HTERT RPE-1 (cell line): ENCODE results near the gene NLRP3.

ENCODE experiments used
- in situ Hi-C: fragments of 300-500 bp; cut with MboI; formaldehyde crosslinking; loops from 4 replicates; pipeline ENCODE4 v1.14.3; 2020; ENCODE audit warnings: low sequenced_read_pairs

NLRP3 gene

DNA sequence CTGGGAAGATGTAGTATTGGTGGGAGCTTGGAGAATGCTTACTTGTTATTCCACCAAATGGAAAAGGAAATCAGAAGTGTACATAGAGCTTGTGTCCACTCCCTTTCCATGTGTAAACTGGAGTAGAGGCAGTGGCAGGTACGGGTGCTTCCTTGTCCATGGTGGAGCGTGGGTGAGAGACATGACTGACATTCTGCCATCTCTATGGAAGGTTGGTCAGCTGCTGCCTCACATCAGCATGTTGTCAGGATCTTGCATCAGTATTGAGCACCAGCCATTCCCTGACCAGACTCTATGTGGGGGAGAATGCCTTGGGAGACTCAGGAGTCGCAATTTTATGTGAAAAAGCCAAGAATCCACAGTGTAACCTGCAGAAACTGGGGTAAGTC lies 19.8 kb downstream of the NLRP3 start:
- in situ Hi-C loops = no loop called here

DNA sequence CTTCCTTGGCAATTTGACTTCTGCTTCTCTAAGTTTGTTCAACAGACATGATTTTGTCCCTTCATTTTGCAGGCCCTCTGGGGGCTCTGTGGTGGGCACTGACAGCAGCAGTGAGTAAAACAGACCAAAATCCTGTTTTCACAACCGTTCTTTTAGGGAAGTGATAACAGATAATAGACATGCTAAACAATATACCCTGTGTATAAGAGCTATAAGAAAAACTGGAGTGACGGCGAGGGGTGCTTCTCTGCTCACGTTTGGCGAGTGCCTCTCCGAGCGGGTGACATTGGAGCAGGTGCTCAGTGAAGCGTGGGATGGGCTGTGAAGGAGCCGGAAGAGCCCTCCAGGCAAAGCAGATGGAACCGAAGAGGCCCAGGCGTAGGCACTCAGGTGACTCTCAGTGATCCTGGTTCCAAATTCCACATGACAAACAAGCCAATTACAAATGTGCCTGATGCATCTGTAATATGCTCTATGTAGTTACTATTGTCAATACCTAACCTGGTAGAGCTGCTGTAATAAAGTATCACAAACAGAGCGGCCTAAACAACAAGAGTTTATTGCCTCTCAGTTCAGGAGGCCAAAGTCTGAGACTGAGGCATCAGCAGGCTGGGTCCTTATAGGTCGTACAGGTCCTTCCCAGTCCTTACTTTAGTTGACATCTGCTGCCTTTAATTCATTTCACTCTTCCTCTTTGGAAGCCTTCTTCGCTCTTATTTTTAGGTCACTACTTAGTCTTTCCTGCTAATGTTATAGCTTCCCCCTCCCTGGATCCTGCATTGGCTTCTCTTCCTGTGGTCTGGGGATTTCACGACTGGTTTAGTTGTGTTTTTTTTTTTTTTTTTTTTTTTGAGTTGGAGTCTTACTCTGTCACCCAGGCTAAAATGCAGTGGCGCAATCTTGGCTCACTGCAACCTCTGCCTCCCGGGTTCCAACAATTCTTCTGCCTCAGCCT lies 21.9 kb downstream of the NLRP3 start:
- in situ Hi-C loops = no loop called here

- in situ Hi-C loops = no loop called here
These were observed 24.1 kb downstream of the NLRP3 start for GRCh38 chr1:247440001-247440620.

GRCh38 chr1:247441606-247442005 lies 25.6 kb downstream of the NLRP3 start:
- in situ Hi-C loops = no loop called here

DNA sequence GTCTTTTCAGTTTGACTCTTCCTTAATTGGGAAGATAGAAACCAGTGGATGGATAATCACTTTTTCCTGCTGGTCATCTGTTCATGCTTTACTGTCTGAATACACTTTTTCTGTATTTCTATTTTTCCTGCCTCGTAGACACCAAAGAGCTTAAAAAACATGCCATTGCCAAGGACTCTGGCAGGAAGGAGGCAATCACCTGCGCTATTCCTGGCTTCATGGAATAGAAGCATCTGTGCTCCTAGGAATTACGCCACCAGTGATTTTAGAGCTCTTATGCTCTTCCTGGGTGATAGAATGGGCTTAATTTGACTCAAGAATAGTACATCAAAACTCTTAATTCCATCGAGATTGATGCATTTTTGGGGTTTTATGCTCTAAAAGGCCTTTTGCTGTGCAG lies 26.2 kb downstream of the NLRP3 start:
- in situ Hi-C loops = no loop called here

DNA sequence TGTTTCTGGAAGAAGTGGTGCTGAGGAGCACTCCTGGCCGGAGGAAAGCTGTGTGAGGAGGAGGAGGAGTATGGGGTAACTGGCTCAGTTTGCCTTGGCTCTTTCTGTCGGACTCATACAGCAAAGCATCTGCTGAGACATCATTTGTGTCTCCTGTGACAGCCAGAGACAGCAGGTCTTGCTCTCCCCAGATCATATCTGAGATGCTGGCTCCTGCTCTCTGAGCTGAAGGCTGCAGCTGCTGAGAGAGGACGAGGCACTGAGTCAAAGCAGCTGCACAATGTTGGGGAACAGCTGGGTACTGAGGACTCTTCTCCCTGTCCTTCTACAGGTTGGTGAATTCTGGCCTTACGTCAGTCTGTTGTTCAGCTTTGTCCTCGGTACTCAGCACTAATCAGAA lies 27.7 kb downstream of the NLRP3 start:
- in situ Hi-C loops = no loop called here

DNA sequence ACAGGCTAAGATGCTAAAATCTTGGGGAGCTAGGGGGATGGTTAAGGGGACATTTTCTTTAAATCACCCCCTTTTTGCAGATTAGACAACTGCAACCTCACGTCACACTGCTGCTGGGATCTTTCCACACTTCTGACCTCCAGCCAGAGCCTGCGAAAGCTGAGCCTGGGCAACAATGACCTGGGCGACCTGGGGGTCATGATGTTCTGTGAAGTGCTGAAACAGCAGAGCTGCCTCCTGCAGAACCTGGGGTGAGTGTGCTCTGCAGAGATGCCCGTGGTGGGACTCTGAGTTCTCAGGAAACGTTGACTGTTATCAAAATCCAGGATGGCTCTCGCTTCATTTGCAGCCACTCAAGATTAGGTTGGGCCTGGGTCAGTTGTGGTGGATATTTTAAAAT lies 28.6 kb downstream of the NLRP3 start:
- in situ Hi-C loops = no loop called here

- in situ Hi-C loops = no loop called here
These were observed 29.8 kb downstream of the NLRP3 start for GRCh38 chr1:247445526-247446356.

- in situ Hi-C loops = no loop called here
These were observed 31.4 kb downstream of the NLRP3 start for GRCh38 chr1:247447162-247447909.

DNA sequence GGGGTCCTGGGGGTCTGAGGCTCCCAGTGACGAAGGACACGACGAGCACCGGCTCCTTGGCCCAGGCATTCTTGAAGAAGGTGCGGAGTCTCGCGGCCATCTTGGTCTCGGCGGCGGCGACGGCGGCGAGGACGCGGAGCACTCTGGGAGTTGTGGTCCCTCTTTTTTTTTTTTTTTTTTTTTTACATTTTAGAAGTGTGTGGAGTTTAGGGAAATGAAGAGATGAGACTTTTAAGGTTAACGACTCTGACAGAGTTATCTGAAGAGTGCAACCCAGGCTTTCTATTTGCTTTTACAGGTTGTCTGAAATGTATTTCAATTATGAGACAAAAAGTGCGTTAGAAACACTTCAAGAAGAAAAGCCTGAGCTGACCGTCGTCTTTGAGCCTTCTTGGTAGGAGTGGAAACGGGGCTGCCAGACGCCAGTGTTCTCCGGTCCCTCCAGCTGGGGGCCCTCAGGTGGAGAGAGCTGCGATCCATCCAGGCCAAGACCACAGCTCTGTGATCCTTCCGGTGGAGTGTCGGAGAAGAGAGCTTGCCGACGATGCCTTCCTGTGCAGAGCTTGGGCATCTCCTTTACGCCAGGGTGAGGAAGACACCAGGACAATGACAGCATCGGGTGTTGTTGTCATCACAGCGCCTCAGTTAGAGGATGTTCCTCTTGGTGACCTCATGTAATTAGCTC lies 32.3 kb downstream of the NLRP3 start:
- in situ Hi-C loops = no loop called here

DNA sequence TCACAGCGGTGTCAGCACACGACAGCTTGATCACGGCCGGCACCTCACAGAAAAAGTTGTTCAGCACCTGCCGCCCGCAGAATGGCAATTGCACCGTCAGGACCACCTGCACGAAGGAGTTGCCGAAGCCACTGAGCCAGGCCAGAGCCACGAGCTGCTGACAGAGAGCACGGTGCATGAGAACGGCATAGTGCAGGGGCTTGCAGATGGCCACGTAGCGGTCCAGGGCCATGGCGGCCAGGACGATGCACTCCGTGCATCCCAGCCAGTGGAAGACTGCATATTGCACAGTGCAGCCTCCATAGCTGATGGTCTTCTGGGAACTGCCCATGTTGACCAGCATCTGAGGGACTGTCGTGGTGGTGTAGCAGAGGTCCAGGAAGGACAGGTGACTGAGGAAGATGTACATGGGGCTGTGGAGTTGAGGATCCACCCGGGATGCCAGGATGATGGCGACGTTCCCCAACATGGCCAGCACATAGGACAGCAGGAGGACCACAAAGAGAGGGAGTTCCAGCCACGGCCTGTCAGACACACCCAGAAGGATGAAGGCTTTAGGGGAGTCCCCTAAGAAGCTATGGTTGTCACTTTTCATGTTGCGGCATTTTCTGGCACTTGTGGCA lies 35.5 kb downstream of the NLRP3 start:
- in situ Hi-C loops = no loop called here

DNA sequence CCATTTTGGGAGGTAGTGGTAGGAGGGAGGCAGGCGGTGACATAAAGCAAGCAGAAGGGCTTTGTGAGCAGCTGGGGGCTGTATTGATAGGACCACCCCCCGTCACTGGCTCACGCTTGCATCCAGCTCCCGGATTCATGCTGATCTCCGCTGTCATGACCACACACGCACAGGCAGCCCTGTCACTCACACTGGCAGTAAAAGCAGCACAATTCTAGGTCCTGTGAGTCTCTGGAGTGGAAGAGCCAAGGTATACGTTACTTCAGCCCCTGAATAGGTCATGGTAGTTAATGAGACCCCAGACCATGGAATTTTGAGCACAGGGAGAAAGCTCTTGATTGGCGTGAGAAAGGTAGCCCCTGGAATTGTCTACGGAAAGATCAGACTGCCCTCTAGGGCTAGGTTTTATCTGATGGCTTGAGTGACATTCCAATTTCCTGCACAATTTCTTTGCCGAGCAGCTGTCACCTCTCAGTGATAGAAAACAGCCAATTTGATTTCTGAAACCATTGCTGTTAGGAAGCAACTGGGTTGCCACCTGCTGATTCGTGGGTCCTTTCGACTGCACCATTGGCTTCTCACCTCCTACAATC lies 36.6 kb downstream of the NLRP3 start:
- in situ Hi-C loops = no loop called here

DNA sequence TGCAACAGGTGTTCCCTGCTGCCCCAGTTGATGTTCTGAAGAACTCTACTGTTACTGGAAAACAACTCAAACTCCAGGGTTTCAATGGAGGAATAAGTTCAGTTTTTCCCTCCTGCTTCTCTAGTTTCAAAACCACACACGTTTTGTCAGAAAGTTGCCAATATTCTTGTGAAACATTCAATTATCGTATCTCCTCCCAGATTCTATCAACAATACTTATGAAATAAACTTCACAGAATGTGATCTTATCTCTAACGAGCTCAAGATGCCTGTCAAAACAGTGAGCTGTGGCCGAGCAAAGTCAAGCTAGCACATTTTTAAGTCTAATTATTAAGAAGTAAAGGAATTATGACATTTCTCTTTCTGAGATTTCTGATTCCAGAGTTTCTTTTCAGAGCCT lies 37.3 kb downstream of the NLRP3 start:
- in situ Hi-C loops = no loop called here

DNA sequence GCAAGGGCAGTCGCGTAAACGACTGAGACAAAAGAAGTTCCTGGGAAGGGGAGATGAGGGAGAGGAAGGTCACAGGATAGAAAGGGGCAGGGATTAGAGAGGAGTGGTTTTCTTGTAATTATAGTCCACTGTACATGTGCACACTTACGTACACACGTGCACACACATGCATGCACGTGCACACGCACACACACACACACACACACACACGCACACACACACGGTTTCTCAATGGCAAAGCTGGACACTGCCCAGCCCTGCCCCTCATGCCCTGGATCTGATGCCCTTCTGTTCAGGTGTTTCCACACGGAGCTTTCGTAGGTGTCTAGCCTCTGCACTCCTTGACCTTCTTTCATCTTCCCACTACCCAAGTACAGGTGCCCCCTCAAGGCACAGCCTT lies 38.0 kb downstream of the NLRP3 start:
- in situ Hi-C loops = no loop called here

DNA sequence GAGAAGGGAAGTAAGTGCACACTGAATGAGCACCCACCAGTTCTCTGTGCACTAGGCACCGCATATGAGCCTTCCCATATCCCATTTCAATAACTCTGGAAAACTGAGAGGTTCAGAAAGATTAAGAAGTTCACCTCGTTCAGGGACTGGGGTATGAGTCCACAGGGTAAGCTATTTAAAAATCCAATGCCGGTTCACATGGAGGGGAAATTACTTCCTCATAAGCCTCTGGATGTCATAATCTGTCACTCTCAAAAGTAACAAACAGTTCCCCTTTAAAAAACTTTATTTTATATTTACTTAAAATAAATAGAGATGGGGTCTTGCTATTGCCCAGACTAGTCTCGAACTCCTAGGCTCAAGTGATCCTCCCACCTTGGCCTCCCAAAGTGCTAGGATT lies 40.0 kb downstream of the NLRP3 start:
- in situ Hi-C loops = no loop called here

GRCh38 chr1:247456914-247457639 lies 41.1 kb downstream of the NLRP3 start:
- in situ Hi-C loops = no loop called here

GRCh38 chr1:247459507-247459906 lies 43.5 kb downstream of the NLRP3 start:
- in situ Hi-C loops = no loop called here

DNA sequence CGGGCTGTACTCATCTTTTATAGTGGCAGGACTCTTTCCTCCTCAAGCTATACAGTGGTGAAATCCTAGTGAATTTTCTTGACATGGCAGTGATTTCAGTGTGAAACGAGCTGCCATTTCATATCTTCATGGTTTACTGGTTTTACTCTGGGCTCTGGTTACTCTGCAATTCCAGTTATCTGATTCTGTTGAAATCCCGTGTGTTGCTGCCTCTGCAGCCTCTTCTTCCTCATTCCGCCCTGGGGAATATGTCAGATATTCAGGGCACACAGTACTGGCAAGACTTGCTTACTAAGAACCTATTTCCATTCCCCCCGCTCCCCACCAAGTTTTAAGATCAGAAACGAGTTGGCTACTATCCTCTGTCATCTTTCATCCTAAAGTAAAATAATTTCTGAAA lies 49.8 kb downstream of the NLRP3 start:
- in situ Hi-C loops = no loop called here

- in situ Hi-C loops = no loop called here
These were observed 51.2 kb downstream of the NLRP3 start for GRCh38 chr1:247467129-247467528.
